Stimulated activated CD8-positive, alpha-beta memory T cell treated with anti-CD3 and anti-CD28 coated beads, Interleukin-4, amount 100 ng/mL, for 4 hours (primary cell): ENCODE results near the gene UGT1A9.

Experiments used
- DNase-seq, 2 donors: peaks; one replicate each; pipeline ENCODE4 v3.0.0-alpha.2; 2020; ENCODE audit warnings: low read depth in 2 of 2, low spot score in 1 of 2

Gene UGT1A9

DNA sequence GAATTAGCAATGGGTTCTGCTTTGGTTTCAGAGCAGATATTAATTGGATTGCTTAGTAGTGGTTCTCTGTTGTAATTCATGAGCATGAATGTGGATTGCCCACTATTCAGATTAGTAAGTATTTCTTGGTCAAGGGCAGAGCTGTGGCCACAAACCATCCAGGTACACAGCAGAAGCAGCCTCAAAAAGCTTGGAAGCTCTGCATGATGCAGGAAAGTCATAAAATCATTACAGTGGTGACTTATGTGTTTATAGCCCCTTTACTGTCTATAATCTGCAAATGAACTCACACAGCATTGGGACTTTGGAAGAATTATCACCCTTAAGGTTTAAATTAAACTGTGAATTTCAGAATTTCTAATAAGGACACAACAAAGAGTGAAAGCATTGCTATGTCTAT lies 86.4 kb downstream of the UGT1A9 start:
- DNase-seq: no peak

- no peak for DNase-seq
Measured at GRCh38 chr2:233758849-233759248, 87.2 kb downstream of the UGT1A9 start.

DNA sequence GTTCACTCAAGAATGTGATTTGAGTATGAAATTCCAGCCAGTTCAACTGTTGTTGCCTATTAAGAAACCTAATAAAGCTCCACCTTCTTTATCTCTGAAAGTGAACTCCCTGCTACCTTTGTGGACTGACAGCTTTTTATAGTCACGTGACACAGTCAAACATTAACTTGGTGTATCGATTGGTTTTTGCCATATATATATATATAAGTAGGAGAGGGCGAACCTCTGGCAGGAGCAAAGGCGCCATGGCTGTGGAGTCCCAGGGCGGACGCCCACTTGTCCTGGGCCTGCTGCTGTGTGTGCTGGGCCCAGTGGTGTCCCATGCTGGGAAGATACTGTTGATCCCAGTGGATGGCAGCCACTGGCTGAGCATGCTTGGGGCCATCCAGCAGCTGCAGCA lies 88.3 kb downstream of the UGT1A9 start, which contains the start of gene UGT1A1:
Gene UGT1A1, plus strand, starts transcription at position 228 of the 400 bp plus-strand sequence. Its CDS starts 18 bp downstream, at position 246.
- DNase-seq: no peak

- DNase-seq: no peak
Measured at GRCh38 chr2:233761040-233761769, 89.5 kb downstream of the UGT1A9 start.

DNA sequence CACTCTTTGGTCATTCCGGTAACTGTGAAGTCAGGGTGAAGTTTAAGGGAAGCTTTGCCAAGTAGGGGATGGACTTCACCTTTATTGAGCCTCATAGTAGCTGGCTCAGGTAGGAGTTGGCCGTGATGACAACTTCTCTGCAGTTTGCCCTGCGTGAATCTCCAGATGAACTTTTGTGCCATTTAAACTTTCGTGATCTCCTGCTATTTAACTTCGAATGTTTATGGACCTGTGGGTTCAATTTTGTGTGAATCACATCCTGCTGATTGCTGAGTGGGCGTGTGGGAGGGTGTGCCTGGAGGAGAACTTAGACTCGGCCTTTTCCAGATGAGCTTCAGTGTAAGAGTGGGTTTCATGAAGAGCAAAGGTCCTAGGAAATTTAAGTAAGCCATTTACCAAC lies 92.6 kb downstream of the UGT1A9 start:
- no peak for DNase-seq

DNA sequence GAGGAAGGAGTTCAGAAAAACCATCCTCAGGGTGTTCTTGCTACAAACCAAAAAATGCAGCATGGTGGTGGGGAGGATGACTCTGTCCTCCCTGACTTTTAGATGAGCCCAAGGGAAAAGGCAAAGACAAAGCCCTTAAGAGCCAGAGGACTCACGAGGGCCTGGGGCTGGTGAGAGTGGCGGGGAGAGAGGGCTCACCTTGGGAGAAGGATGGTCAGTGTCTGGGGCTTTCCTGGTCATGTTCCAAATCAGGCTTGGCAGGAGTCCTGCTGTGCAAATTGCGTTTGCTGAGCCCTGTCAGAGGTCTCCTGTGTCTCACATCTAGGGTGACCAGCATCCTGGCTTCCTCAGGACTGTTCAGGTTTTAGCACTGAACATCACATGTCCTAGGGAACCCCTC lies 93.1 kb downstream of the UGT1A9 start:
- DNase-seq: no peak

DNA sequence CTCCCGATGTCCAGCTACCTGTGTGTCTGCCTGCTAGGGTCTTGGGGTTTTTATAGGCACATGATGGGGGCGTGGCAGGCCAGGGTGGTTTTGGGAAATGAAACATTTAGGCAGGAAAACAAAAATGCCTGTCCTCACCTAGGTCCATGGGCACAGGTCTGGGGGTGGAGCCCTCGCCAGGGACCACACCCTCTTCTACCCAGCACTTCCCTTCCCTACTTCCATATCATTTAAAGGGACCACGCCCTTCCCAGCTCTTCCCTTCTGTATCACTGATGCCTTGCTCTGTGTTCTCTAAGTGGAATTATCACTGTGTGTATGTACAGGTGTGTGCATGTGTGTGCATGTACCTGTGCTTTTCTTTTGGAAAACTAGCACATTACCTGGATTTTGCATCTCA lies 94.7 kb downstream of the UGT1A9 start:
- no peak for DNase-seq

DNA sequence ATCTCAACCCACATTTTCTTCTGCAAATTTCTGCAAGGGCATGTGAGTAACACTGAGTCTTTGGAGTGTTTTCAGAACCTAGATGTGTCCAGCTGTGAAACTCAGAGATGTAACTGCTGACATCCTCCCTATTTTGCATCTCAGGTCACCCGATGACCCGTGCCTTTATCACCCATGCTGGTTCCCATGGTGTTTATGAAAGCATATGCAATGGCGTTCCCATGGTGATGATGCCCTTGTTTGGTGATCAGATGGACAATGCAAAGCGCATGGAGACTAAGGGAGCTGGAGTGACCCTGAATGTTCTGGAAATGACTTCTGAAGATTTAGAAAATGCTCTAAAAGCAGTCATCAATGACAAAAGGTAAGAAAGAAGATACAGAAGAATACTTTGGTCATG lies 96.4 kb downstream of the UGT1A9 start:
- no peak for DNase-seq

- no peak for DNase-seq
Measured at GRCh38 chr2:233769260-233769659, 97.6 kb downstream of the UGT1A9 start.

GRCh38 chr2:233772153-233772552 lies 100.5 kb downstream of the UGT1A9 start:
- DNase-seq: no peak

GRCh38 chr2:233772583-233772982 lies 100.9 kb downstream of the UGT1A9 start:
- no peak for DNase-seq

DNA sequence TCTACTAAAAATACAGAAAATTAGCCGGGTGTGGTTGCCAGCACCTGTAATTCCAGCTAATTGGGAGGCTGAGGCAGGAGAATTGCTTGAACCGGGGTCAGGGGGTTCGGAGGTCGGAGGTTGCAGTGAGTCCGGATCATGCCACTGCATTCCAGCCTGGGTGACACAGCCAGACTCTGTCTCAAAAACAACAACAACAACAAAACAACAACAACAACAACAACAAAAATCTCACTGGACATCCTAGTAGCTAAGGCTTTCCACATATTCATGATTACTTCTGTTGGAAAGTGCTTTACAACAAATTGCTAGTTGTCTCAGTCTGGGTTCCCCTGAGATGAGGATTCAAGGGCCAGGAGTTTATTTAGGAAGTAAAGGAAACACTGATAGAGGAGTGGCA lies 102.2 kb downstream of the UGT1A9 start:
- no peak for DNase-seq

DNA sequence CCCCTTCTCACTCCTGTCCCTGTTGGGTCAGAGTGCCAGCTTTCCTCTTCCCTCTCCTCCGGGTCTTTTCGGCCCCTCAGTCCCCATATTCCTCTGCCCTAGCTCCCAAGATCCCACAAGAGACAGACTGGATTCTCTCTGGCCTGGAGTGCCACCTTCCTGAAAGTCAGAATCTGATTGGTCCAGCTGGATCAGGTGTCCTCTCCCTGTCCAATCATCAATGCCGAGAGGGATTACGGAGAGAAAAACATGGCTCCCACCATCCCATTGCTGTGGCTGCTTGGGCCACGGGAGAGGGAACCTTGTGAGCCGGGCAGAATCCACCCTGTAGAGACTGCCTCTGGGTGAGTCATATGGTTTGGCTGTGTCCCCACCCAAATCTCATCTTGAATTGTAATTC lies 103.7 kb downstream of the UGT1A9 start:
- DNase-seq: no peak

DNA sequence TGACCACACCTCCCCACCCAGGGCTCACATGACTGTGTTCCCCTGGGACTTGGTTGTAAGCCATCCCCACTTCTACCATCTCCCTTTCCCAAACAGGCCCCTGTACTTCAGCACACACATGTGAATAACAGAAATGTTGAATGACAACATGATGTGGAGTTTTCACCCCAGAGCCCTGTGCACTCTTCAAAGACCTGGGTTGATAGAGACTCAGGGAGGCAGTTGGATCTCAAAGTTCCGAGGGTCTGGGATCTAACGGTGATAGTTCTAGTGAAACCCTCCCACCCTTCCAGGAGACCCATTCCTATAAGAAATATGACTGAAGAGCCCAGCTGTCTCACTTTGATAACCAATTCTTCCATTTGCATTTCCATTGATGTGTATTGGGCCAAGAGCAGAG lies 106.3 kb downstream of the UGT1A9 start, which contains the start of gene MROH2A:
Gene MROH2A, plus strand, starts transcription at position 301 of the 400 bp plus-strand sequence. CDS start 1,029 bp downstream, outside the sequence.
- no peak for DNase-seq

GRCh38 chr2:233779722-233780121 lies 108.0 kb downstream of the UGT1A9 start:
- DNase-seq: no peak

GRCh38 chr2:233780771-233781170 lies 109.1 kb downstream of the UGT1A9 start:
- no peak for DNase-seq

DNA sequence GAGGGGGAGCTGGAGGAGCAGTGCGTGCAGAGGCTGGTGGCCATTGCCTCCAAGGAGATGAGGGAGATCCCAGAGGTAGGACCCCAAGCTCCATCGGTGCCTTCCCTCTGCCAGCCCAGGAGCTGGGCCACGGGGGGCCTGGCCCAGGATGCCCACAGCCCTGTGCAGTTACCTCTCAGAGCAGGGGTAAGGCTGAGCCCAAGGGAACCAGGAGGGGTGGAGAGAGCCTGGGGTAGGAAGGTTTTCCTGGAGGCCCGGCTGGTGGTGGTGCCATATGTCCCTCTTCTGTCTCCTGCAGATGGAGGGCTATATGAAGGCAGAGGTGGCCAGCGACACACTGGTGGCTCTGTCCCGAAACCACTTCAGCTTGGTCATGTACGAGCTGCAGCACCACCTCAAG lies 117.9 kb downstream of the UGT1A9 start:
- no peak for DNase-seq

DNA sequence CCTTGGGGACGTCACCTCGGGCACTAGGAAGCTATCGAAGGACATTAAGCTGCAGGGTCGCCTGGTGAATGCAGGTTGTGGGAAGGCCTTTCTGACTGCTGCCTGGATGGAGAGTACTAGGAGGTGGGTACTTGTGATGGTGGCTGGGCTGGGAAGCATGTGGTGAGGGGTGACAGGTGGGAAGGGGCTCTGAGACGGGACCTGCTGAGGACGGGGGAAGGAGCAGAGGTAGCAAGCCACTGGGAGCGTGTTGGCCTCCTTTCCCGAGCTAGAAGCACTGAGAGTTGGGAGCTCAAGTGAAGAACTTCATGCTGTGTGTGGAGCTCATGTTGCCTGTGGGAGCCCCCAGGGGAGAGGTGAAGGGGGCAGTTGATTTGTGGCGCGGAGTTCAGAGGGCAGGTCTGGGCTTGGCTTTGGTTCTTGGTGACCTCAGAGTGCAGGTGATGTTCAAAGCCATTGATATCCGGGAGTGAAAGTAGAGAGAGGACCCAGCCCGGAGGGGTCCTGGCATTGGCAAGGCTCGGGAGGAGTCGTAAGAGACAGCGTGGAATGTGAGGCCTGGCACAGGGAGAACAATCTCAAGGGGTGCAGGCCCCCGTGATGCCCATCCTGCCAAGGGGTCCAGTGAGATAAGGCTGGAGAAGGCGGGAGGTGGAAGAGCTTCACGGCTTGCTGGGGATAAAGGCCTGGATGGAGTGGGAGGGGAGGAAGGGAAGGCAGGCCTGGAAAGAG lies 119.6 kb downstream of the UGT1A9 start:
- DNase-seq: no peak

GRCh38 chr2:233791883-233792329 lies 120.2 kb downstream of the UGT1A9 start:
- DNase-seq: no peak

DNA sequence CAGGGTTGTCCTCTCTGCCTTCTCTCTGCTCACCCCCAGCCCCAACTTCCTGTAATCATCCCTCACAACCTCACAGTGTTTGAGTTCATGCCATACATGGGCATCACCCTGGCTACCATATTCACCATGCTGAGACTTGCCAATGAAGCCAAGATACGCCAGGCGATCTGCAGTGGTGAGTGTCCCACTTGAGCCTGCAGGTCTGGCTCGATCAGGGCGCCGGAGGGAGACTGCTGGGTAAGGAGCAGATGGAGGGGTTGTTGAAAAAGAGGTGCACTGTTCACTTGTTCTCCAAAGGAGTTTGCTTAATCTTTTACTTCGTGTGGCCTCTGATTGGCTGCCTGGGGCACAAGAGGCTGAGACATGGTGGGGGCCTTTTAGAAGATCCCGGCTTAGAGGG lies 121.0 kb downstream of the UGT1A9 start:
- no peak for DNase-seq

GRCh38 chr2:233793465-233794127 lies 121.9 kb downstream of the UGT1A9 start:
- DNase-seq: no peak

DNA sequence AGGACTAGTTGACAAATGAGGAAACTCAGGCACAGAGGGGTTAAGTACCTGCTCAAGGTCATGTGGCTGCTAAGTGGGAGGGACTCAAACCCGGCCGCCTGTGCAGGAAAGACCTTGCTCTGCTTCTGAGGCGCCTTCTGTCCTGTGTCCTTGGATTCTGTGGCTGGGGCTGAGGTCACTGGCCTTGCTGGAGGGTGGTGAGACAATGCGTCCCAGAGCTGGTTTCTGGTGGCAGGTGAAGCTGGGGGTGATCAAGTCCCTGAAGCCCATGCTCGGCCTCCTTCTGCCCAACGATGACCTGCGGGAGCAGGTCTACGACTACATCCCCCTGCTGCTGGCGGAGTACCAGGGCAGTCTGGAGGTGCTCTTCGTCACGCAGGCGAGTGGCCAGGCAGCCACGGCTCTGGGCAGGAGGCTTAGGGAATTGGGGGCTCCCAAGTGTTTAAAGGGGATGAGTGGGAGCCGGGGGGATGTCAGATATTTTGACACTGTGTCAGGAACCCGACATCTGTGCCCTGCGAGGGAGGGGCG lies 122.5 kb downstream of the UGT1A9 start:
- no peak for DNase-seq
